ENCODE data around the gene CGB5.

GRCh38 chr19:49022116-49022515 lies 21.5 kb upstream of the CGB5 start:
- TF ChIP-seq CTCF (IDR thresholded peaks at IDR 0.05) (no peak), POLR2A (IDR thresholded peaks at IDR 0.05) (no peak)

Data from Peyer's patch (tissue), 4 donors.